A549 (cell line): ENCODE data around the gene RASSF4. TPM values are rescaled to one million over a fixed set of nuclear protein-coding genes. Genes with fewer than 3 reads are reported as not detected.

Source experiments
- ATAC-seq, 2 experiments: fragments of 200-7000 bp in 1 of 2; fragments of >200 bp in 1 of 2; cut with Nextera tagmentation in 1 of 2; cut with Tn5 transposase in 1 of 2; 3 replicates each; pipeline versions ENCODE4 v1.8.0 to v1.9.1; 2018 to 2020; ENCODE audit warnings: mild to moderate bottlenecking in 1 of 2, moderate library complexity in 1 of 2
- CTCF ChIA-PET: fragments of 300-600 bp; sonication (Branson Sonifier 250); formaldehyde crosslinking; extraction: SDS; loops from one replicate; lab custom pipeline; 2021; ENCODE audit warnings: antibody characterized with exemption, inconsistent platforms; lab: Yijun Ruan, JAX
- POLR2A ChIA-PET: fragments of 350-600 bp; formaldehyde crosslinking; extraction: SDS; loops from one replicate; lab custom pipeline; 2021; ENCODE audit warnings: antibody characterized with exemption, inconsistent platforms; lab: Yijun Ruan, JAX
- DNase-seq, 2 experiments: peaks; one replicate each; pipeline versions ENCODE4 v3.0.0 to v3.0.0-alpha.2; 2011 to 2016; ENCODE audit warnings: low read depth in 1 of 2, low spot score in 1 of 2
- FAIRE-seq: peaks from 2 replicates; lab custom pipeline; 2011; peaks lifted over from hg19 to GRCh38; lab: Jason Lieb, UNC
- H3K27ac ChIP-seq, 2 experiments: fragments of >200 bp; sonication (Bioruptor Twin); formaldehyde crosslinking; 3 replicates each; pipeline ENCODE4 v1.5.1; 2016 to 2017
- H3K4me1 ChIP-seq: fragments of >200 bp; sonication (Bioruptor Twin); formaldehyde crosslinking; 3 replicates; pipeline ENCODE4 v1.6.1; 2016
- H3K4me2 ChIP-seq: fragments of >200 bp; sonication (Bioruptor Twin); formaldehyde crosslinking; 3 replicates; pipeline ENCODE4 v1.6.1; 2016
- H3K4me3 ChIP-seq: fragments of >200 bp; sonication (Bioruptor Twin); formaldehyde crosslinking; 3 replicates; pipeline ENCODE4 v1.5.1; 2016
- H3K9me3 ChIP-seq: fragments of >200 bp; sonication (Bioruptor Twin); formaldehyde crosslinking; 3 replicates; pipeline ENCODE4 v1.6.1; 2016
- CBX8 ChIP-seq: fragments of 200-600 bp; sonication (generic); IDR thresholded peaks from 2 replicates; pipeline ENCODE4 v1.6.1; 2016
- CEBPB ChIP-seq, 2 experiments: fragments of >200 bp in 1 of 2; sonication (Bioruptor Twin) in 1 of 2; formaldehyde crosslinking in 1 of 2; IDR thresholded peaks; 2 replicates each; pipeline ENCODE4 v1.6.1; 2012 to 2016
- CTCF ChIP-seq: fragments of >200 bp; sonication (Bioruptor Twin); formaldehyde crosslinking; IDR thresholded peaks from 3 replicates; pipeline ENCODE4 v1.5.1; 2016
- E2F6 ChIP-seq: IDR thresholded peaks from 2 replicates; pipeline ENCODE4 v1.6.1; 2012; ENCODE audit warnings: low read depth, borderline replicate concordance
- EHMT2 ChIP-seq: fragments of 200-600 bp; sonication (generic); IDR thresholded peaks from 2 replicates; pipeline ENCODE4 v1.6.1; 2016; ENCODE audit warnings: antibody characterized with exemption, low read depth, mild to moderate bottlenecking, moderate library complexity
- EP300 ChIP-seq, 2 experiments: fragments of >200 bp; sonication (Bioruptor Twin); formaldehyde crosslinking; IDR thresholded peaks; 2 replicates in 1 of 2; 3 replicates in 1 of 2; pipeline ENCODE4 v1.6.1; 2016 to 2017
- FOSL2 ChIP-seq, 2 experiments: fragments of 450-650 bp in 1 of 2; fragments of >200 bp in 1 of 2; sonication (Bioruptor Twin) in 1 of 2; formaldehyde crosslinking; IDR thresholded peaks; 2 replicates each; pipeline versions ENCODE4 v1.5.0 to v1.6.1; 2016 to 2020; ENCODE audit warnings: mild to moderate bottlenecking in 1 of 2, moderate library complexity in 1 of 2
- GATA3 ChIP-seq: IDR thresholded peaks from 2 replicates; pipeline ENCODE4 v1.6.1; 2012; ENCODE audit warnings: borderline replicate concordance
- HDAC2 ChIP-seq: fragments of 200-600 bp; sonication (generic); IDR thresholded peaks from 2 replicates; pipeline ENCODE4 v1.6.1; 2016
- HOXA7 ChIP-seq: fragments of 250-450 bp; sonication (Bioruptor Pico); IDR thresholded peaks from 2 replicates; pipeline ENCODE4 v1.5.0; 2020; ENCODE audit warnings: mild to moderate bottlenecking, moderate library complexity
- HOXB13 ChIP-seq: fragments of 250-450 bp; sonication (Bioruptor Pico); IDR thresholded peaks from 2 replicates; pipeline ENCODE4 v1.5.0; 2020; ENCODE audit warnings: low read depth, mild to moderate bottlenecking, moderate library complexity
- KDM1A ChIP-seq: fragments of 200-600 bp; sonication (generic); IDR thresholded peaks from 2 replicates; pipeline ENCODE4 v1.6.1; 2016; ENCODE audit warnings: low read depth, mild to moderate bottlenecking
- KDM5A ChIP-seq: fragments of 200-600 bp; sonication (generic); IDR thresholded peaks from 2 replicates; pipeline ENCODE4 v1.6.1; 2016; ENCODE audit warnings: antibody characterized with exemption, mild to moderate bottlenecking
- MAFK ChIP-seq: fragments of 450-650 bp; IDR thresholded peaks from 2 replicates; pipeline ENCODE4 v1.6.1; 2014; ENCODE audit not compliant: partially characterized antibody
- MAZ ChIP-seq: fragments of 150-350 bp; IDR thresholded peaks from 2 replicates; pipeline ENCODE4 v1.6.1; 2014; ENCODE audit warnings: antibody characterized with exemption, low read depth, low read length, borderline replicate concordance
- NFE2L2 ChIP-seq: fragments of 150-350 bp; conservative IDR thresholded peaks from 2 replicates; pipeline ENCODE4 v1.6.1; 2014; ENCODE audit warnings: low read length
- NPAS2 ChIP-seq: fragments of 250-450 bp; sonication (Bioruptor Pico); IDR thresholded peaks from 2 replicates; pipeline ENCODE4 v1.8.0; 2022; ENCODE audit warnings: mild to moderate bottlenecking, moderate library complexity, borderline replicate concordance
- PBX3 ChIP-seq: IDR thresholded peaks from 2 replicates; pipeline ENCODE4 v1.6.1; 2012
- PHF8 ChIP-seq: fragments of 200-600 bp; sonication (generic); IDR thresholded peaks from 2 replicates; pipeline ENCODE4 v1.6.1; 2016; ENCODE audit warnings: low read depth, mild to moderate bottlenecking, antibody characterized with exemption, moderate library complexity, borderline replicate concordance
- RAD21 ChIP-seq, 2 experiments: fragments of >200 bp in 1 of 2; sonication (Bioruptor Twin) in 1 of 2; formaldehyde crosslinking in 1 of 2; IDR thresholded peaks in 1 of 2; conservative IDR thresholded peaks in 1 of 2; 2 replicates in 1 of 2; 3 replicates in 1 of 2; pipeline ENCODE4 v1.6.1; 2012 to 2018; ENCODE audit warnings: inconsistent platforms in 1 of 2
- RARB ChIP-seq: fragments of 250-450 bp; sonication (Bioruptor Pico); IDR thresholded peaks from 2 replicates; pipeline ENCODE4 v1.8.0; 2021; ENCODE audit warnings: mild to moderate bottlenecking, moderate library complexity
- RCOR1 ChIP-seq: fragments of 150-350 bp; IDR thresholded peaks from 2 replicates; pipeline ENCODE4 v1.6.1; 2014; ENCODE audit warnings: antibody characterized with exemption, low read length, low read depth
- SREBF2 ChIP-seq: fragments of 450-650 bp; IDR thresholded peaks from 2 replicates; pipeline ENCODE4 v1.6.1; 2014; ENCODE audit warnings: mild to moderate bottlenecking, moderate library complexity
- ZSCAN20 ChIP-seq: fragments of 250-450 bp; sonication (Bioruptor Pico); IDR thresholded peaks from 2 replicates; pipeline ENCODE4 v1.8.0; 2022; ENCODE audit warnings: mild to moderate bottlenecking, moderate library complexity
- polyA plus RNA-seq, 4 experiments: library from polyadenylated mRNA; depleted of rRNA in 3 of 4; stranded (reverse); fragments of >200 nt; fragmentation: RNase III in 1 of 4; extraction: RNeasy Plus Mini Kit Qiagen cat#74134 plus additional on column Dnase treatment in 1 of 4; gene quantifications; 2 replicates in 3 of 4; 3 replicates in 1 of 4; pipeline ENCODE4 v1.2.3, GENCODE V29; 2011 to 2017
- TF ChIP-seq, protein P1 (sequence below): fragments of >200 bp; sonication (Bioruptor Twin); formaldehyde crosslinking; IDR thresholded peaks from 2 replicates; pipeline ENCODE4 v1.6.1; 2016

Gene RASSF4
- polyA plus RNA-seq, 2 of the 4 experiments (the other 2 are of a cell fraction) = 1.9 to 2.2 TPM

DNA sequence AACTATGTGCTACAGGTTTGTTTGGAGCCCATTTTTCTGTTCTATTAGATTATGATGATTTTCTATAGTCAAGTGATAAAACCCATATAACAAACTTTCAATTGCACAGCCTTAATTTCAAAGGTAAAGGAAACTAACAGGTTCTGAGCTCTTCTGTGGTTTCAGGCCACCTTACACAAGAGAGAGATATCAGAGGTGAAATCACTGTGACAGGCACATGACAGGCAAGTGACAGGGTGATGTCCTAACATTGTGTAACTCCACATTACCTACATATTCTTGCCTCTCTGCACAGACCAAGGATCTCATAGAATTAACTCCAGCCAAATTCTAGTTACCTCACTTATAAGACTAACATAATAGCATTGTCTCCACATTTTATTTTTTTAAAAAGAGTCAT, 76.1 kb downstream of the RASSF4 start:
- no peaks in the 10 kb centered on the region for H3K9me3 ChIP-seq
- DNase-seq (no peak), ATAC-seq (no peak), FAIRE-seq (no peak)
- no peaks in the 10 kb centered on the region for H3K4me1 ChIP-seq
- ChIA-PET CTCF (no interaction called here), POLR2A (no interaction called here)
- no peak overlapping the region for H3K27ac ChIP-seq
- no peak overlapping the region for H3K4me3 ChIP-seq
- TF ChIP-seq SREBF2 = no peak
- no peak for TF ChIP-seq E2F6
- TF ChIP-seq RCOR1 = no peak
- no peak for TF ChIP-seq NFE2L2
- TF ChIP-seq HOXA7 (CRISPR knock-in tag) = no peak
- no peak for TF ChIP-seq MAFK
- TF ChIP-seq KDM1A = no peak
- TF ChIP-seq NPAS2 (CRISPR knock-in tag) = no peak
- no peak for TF ChIP-seq CBX8
- no peak for TF ChIP-seq HDAC2
- TF ChIP-seq RARB = no peak
- TF ChIP-seq CTCF = no peak
- TF ChIP-seq HOXB13 (CRISPR knock-in tag) = no peak
- H3K4me2 ChIP-seq = no peak overlapping the region

- Histone ChIP-seq H3K9me3 (no peaks in the 10 kb centered on the region), H3K4me2 (no peak overlapping the region), H3K4me1 (no peaks in the 10 kb centered on the region), H3K4me3 (no peak overlapping the region), H3K27ac (no peak overlapping the region)
- TF ChIP-seq GATA3 (no peak), PBX3 (no peak), RCOR1 (no peak), RARB (no peak), KDM1A (no peak), EHMT2 (no peak), KDM5A (no peak), RAD21 (conservative IDR thresholded peaks at IDR 0.05 in 1 of 2, IDR thresholded peaks at IDR 0.05 in 1 of 2) (no peak), CEBPB (IDR thresholded peaks at IDR 0.05) (no peak), HOXA7 (CRISPR knock-in tag) (no peak), ZSCAN20 (CRISPR knock-in tag) (no peak), EP300 (IDR thresholded peaks at IDR 0.05) (no peak), MAZ (no peak), PHF8 (no peak), FOSL2 (IDR thresholded peaks at IDR 0.05) (no peak), FOSL2 (CRISPR knock-in tag; IDR thresholded peaks at IDR 0.05) (no peak), CBX8 (no peak)
- TF ChIP-seq, protein P1, sequence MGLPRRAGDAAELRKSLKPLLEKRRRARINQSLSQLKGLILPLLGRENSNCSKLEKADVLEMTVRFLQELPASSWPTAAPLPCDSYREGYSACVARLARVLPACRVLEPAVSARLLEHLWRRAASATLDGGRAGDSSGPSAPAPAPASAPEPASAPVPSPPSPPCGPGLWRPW = no peak
- FAIRE-seq (no peak), DNase-seq (no peak), ATAC-seq (no peak)
- CTCF ChIA-PET = no interaction called here
- POLR2A ChIA-PET = no interaction called here
Observed at GRCh38 chr10:45040921-45041542, 81.4 kb downstream of the RASSF4 start.
